ENCODE results near the gene ANKS1B.
"Not testable (repeated sequence)": the region's sequence is repeated elsewhere in the genome, so short reads cannot be mapped to it uniquely, and the experiment has no call there.

Gene ANKS1B

GRCh38 chr12:99859126-99859525 is 125.6 kb downstream of the ANKS1B start:
- DNase-seq: no peak

DNA sequence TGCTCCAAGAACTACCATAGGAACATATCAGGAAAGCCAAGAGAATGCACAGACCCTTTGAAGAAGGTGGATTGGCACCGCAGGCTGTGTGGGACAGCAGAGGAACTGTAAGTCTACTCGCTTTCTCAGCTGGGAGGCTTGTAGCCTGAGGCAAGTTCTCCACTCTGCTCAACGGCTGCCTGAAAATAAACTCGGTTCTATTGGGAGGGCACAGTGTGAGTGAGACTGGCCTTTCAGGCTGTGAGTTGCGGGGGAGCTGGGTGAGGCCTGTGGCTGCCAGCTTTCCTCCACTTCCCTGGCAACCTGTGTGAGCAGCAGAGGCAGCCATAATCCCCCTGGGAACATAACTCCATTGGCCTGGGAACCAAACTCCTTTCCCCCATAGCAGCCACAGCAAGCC is 132.1 kb downstream of the ANKS1B start:
- peak; percentile 96 for DNase-seq

GRCh38 chr12:99847936-99848335 is 136.8 kb downstream of the ANKS1B start:
- DNase-seq: peak; percentile 78

- DNase-seq: no peak
Measured at GRCh38 chr12:99834710-99835109, 150.0 kb downstream of the ANKS1B start.

DNA sequence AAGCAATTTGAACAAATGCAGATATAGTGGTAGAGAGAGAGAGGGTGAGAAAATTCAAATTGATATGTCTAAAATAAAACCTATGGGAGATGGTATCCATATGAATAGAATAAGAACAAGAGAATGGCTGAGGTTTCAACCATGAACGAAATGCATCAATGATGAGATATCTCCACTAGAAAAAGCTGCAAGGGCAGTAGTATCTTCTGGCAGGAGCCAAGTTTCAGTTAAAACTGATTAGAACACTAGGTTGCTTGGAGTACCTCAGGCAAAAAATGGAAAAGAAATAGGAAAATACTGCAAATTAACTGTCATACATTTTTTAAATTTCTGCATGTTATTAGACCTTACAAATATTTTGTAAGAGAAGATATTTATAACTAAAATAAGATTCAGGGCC is 151.3 kb downstream of the ANKS1B start:
- DNase-seq: peak; percentile 35

DNA sequence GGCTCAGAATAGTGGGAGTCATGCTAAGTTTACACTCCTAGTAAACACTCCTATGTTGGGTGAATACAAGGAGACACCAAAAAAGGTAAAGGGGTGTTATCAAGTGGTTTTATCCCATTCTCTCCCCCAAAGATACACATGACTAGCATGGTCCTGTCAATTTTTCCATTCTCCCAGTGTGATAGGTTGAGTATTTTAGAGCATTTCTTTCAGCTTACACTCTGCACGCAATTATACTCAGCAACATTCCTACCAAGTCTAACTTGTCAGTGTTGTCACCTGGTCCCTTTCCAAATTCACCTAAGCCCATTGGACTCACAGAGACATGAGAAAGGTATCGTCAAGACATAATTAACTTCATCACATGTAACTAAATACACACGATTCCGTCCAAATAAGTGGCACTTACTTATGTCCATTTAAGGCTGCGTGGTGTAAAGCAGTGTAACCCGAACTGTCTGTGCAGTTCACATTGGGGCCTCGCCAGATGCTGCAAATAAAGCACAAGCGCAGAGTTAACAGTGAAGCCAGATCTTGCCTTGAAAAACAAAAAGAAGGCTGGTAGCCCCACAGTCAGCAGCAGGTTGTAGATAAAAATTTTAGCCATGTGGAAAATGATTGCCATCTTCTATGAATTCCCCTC is 159.7 kb downstream of the ANKS1B start:
- peak; percentile 92 for DNase-seq

- no peak for DNase-seq
Measured at GRCh38 chr12:99822273-99822672, 162.5 kb downstream of the ANKS1B start.

- peak; percentile 94 for DNase-seq
Measured at GRCh38 chr12:99810718-99811593, 173.8 kb downstream of the ANKS1B start.

DNA sequence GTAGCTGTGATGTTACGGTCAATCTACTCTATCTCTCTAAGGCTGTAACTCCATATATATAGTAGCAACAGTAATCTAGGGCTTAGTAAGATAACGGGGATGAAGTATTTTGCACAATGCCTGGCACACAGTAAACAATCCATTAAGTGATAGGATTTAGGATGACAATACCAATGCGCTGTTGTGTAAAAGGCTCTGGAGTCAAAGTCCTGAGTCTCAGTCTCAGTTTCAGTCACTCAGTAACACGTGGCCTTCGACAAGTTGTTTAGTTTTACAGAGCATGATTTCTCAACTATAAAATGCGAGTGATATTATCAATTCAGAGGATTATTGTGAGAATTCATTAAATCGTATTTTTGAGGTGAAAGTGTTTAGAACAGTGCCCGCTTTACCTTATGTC is 174.8 kb downstream of the ANKS1B start:
- DNase-seq: no peak

DNA sequence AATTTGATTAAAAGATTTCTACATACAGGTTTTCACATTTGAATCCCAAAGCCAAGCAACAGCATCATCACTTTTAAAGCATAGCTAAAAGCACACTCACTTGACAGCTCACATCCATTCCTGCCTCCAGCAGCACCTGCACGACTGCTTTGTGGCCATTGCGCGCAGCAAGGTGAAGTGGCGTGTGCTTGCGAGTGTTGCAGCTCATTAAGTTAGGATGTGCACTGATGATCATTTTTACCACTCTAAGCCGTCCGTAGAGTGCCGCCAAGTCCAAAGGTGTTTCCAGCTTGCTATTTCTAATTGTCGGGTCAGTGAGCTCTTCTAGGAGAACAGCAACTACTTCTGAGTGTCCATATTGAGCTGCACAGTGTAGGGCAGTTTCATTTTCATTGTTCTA is 178.4 kb downstream of the ANKS1B start:
- DNase-seq: no peak

- peak; percentile 15 for DNase-seq
Measured at GRCh38 chr12:99804715-99805114, 180.0 kb downstream of the ANKS1B start.

DNA sequence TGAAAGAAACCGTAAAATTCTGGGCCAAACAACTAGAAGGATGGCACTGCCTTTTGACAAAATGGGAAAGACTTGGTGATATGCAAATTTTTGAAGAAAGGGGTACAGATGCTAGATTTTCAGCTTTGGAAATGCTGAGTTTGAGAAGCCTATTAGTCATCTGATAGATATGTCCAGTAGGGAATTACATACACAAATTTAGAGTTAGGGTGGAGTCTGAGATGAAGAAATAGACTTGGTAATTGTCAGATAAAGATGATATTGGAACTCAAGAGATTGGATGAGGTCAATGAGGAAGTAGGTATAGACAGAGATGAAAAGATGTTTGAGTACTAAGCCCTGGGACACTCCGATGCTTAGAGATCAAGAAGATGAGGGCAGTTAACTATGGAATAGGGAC is 184.1 kb downstream of the ANKS1B start:
- DNase-seq: no peak

- not testable (repeated sequence) for DNase-seq
Measured at GRCh38 chr12:99797931-99798330, 186.8 kb downstream of the ANKS1B start.

DNA sequence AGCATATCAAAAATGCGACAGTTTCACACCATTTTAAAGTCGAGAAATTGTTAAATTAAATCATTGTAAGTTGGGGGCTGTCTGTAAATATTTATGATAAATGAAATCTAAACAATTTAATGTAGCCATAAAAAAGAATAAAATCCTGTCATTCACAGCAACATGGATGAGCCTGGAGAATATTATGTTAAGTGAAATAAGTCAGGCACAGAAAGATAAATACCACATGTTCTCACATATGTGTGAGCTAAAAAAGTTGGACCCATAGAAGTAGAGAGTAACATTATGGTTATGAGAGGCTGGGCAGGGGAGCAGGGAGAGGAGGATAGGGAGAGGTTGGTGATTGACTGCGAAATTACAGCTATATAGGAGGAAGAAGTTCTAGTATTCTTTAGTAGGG is 201.3 kb downstream of the ANKS1B start:
- DNase-seq: no peak

- DNase-seq: no peak
Measured at GRCh38 chr12:99772274-99772673, 212.5 kb downstream of the ANKS1B start.

DNA sequence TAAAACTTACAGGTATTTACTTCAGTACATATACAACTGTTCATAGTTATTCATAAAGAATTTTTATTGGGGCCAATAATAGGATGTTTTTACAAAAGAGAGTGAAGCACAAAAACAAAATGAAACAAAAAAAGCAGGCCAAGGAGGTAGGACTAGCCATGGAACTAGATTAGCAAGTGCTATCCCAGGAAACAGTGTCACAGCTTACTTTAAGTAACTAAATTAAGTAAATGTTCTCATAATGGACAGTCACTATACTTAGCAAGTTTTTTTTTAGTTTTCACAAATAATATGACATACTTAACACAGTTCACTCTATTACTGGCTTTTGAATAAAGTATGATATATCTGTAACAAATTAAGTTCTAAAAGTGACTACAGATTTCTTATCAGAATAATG is 213.1 kb downstream of the ANKS1B start:
- no peak for DNase-seq

DNA sequence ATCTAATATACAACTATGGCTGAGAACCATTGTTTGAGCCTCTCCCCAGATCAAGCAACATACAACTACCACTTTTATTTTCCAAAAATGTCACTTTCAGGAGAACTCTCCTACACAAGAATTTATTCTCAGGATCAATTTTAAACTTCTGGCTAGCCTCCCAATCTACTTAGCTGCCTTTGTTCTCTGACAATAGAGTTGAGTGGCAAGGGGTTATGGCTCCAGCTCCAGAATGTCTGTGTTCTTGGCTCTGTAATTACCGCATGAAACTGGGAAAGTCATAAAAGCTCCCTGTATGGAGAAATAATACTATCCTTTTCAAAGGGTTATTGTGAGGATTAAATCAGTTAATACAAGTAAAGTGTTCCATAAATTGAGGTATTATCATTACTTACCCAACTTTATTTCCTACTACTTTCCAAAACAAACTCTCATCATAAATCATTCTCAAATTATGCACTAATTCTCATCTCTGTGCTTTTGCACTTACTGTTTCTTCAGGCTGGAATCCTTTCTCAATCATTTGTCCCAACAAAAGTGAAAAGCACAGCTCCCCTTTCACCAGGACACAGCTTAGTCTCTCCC is 215.2 kb downstream of the ANKS1B start:
- peak; percentile 73 for DNase-seq

GRCh38 chr12:99768758-99769157 is 216.0 kb downstream of the ANKS1B start:
- no peak for DNase-seq

GRCh38 chr12:99767809-99768208 is 216.9 kb downstream of the ANKS1B start:
- peak; percentile 50 for DNase-seq

DNA sequence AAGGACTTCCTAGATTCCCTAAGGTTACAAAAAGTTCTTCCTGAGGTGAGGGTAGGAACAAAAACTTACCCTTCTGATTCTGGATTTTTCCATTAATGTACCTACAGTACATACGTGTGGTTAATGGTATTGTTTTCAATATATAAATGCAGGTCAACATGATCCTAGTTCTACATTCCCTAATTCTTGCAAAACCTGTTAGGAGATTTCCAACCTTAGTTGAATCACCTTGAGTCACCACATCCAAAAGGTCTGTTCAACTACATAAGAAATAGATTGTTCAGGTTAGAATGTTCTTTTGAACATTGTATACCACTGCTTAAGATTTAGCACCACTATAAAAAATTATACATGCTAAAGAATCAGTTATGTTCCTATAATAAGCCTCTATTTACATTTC is 218.3 kb downstream of the ANKS1B start:
- no peak for DNase-seq

DNA sequence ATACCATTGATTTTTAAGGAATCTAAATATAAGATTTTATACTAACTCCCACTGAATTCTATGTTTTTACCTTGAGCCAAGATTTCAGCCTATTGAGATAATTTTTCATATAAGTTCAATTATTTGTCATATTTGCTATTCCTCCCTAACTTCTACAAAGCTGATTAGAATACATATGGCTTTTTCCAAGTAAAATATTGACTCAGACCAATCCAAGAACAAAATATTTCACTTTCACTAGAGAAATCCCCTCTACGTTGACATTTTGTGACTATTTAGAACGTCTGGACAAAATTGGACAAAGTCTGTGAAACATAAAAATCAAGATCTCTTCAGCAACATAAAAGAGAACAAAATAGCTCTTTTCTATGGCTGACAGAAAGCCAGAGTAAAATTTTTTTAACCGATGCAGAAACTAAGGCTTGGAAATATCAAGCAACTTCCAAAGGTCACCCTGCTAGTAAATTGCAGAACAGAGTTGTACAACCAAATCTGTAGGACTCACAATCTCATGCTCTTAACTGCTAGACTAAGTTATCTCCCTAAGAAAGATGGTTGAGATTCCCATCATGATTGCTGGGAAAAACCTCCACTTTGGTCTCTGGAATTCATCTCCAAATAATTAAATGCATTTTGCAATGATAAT is 219.1 kb downstream of the ANKS1B start:
- DNase-seq: no peak

DNA sequence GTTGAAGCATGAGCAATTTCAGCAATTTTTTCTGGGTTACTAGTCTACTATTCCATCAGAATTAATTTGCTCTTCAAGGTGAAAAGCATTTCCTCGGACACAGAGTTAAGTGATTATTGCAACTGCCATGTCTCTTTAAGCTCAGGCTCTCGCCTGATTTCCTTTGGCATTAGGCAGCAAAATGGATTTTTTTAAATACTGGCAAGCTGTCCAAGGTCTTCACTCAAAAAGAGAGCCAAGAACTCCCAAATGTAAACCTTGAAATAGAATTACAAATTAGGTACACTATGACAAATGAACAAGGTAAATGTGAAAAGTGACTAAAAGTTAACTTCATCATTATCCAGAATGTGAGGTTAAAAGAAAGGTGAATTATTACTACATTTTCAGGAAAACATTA is 225.3 kb downstream of the ANKS1B start:
- no peak for DNase-seq

DNA sequence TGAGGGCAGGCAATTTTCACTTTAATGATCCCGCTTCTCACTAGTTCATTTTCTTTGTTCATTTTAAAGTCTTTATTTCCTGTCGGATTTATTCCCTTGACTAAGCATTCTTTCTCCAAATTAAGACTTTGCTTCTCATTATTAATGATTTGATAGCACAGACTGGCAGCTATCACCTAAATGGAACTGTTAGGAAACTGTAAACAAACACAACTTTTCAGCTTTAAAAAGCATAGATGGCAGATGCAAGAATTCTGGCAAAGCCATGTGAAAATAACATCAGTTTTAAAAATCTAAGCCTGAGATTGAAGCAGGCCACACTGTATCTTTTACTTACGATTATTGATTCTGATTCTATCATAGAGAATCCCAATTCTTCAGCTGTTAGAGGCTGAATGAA is 225.7 kb downstream of the ANKS1B start:
- no peak for DNase-seq

DNA sequence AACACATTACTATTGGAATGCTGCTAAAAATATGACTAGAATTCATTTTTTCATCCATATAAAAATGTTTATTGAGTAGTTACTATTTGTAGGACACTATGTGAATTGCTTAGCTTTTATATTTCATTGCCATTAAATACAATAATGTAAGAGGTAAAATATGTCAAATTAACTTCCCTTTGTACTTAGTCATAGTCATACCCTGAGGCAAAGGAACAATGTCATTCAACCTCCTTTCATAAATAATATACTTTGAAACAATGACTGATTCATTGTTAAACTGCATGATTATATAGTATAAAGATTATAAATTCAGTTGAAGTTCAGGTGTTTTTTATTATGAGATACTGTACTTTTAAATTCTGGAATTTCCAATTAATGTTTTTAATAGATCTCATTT is 232.0 kb downstream of the ANKS1B start:
- peak; percentile 13 for DNase-seq

All from NCI-H69 (cell line).